Mucosa of stomach (tissue), 1 donor: ENCODE data around the gene CAMTA1.

Experiments
- H3K27me3 ChIP-seq: one replicate; pipeline ENCODE4 v1.7.0; 2013; ENCODE audit warnings: mild to moderate bottlenecking, low read length; ENCODE audit not compliant: control insufficient read depth, insufficient read depth
- H3K36me3 ChIP-seq: one replicate; pipeline ENCODE4 v1.7.0; 2013; ENCODE audit warnings: low read length; ENCODE audit not compliant: control insufficient read depth, insufficient read depth
- H3K4me1 ChIP-seq: one replicate; pipeline ENCODE4 v1.7.0; 2013; ENCODE audit warnings: mild to moderate bottlenecking, low read length; ENCODE audit not compliant: control insufficient read depth, insufficient read depth
- H3K4me3 ChIP-seq: one replicate; pipeline ENCODE4 v1.7.0; 2013; ENCODE audit warnings: low read length
- H3K9ac ChIP-seq: one replicate; pipeline ENCODE4 v1.7.0; 2013; ENCODE audit warnings: mild to moderate bottlenecking, low read length, moderate library complexity
- H3K9me3 ChIP-seq: one replicate; pipeline ENCODE4 v1.7.0; 2013; ENCODE audit warnings: mild to moderate bottlenecking, low read length, moderate library complexity; ENCODE audit not compliant: control insufficient read depth
- donor health status: Pancreatic carcinoma.

Gene CAMTA1

DNA sequence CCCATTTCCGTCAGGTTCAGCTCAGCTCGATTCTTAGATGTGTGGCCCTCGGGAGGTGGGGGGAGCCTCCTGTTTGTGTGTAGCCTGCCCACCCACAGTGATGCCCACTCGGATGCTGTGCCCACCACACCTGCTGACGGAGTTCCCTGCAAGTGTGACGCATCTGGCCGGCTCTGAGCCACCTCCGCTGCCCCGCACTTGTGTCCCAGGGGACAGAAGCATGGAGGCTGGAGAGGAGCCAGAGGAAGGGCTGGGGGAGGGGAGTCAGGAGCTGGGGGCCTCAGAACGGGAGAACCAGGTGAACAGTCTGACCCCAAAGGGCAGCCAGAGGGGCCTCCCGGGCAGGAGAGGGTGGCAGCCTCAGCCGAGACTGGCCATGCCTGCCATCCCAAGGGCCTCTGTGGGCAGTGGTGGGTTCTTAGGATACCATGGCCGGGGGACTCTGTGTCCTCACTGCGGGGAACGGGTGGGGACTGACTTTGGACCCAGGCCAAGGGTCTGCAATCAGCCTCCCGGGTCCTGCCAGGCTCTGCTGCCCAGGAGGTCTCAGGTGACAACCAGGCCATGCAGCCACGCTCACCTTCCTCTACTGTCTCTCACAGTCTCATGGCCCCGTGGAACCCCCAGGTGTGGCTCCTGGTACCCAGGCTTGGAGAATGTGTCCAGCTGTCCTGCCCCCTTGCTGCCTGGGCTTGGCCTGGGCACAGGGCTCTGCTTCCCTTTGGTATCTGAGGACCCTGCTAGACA lies 718.6 kb downstream of the CAMTA1 start:
- H3K4me1 ChIP-seq: no peaks in the 10 kb centered on the region
- H3K4me3 ChIP-seq: no peak overlapping the region
- no peaks in the 10 kb centered on the region for H3K27me3 ChIP-seq

DNA sequence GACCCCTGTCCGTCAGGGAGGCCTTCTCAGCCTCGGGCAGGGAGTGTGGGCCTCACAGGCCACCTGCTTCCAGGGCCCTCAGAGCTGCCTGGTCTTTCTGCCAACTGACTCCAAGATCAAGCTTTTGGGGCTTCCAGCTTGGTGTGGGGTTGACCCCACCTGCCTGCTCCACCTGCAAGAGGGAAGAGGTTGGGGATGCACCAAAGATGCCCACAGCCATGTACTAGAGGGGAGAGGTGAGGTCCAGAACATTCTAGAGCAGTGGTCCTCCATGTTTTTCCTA lies 719.1 kb downstream of the CAMTA1 start:
- Histone ChIP-seq H3K36me3 (no peaks in the 10 kb centered on the region), H3K9me3 (no peaks in the 10 kb centered on the region), H3K27me3 (no peaks in the 10 kb centered on the region), H3K9ac (no peak overlapping the region), H3K4me3 (no peak overlapping the region), H3K4me1 (no peaks in the 10 kb centered on the region)

More for the DNA sequence above, 718.6 kb downstream of the CAMTA1 start:
- Histone ChIP-seq H3K36me3 (no peaks in the 10 kb centered on the region), H3K9ac (no peak overlapping the region), H3K9me3 (no peaks in the 10 kb centered on the region)

DNA sequence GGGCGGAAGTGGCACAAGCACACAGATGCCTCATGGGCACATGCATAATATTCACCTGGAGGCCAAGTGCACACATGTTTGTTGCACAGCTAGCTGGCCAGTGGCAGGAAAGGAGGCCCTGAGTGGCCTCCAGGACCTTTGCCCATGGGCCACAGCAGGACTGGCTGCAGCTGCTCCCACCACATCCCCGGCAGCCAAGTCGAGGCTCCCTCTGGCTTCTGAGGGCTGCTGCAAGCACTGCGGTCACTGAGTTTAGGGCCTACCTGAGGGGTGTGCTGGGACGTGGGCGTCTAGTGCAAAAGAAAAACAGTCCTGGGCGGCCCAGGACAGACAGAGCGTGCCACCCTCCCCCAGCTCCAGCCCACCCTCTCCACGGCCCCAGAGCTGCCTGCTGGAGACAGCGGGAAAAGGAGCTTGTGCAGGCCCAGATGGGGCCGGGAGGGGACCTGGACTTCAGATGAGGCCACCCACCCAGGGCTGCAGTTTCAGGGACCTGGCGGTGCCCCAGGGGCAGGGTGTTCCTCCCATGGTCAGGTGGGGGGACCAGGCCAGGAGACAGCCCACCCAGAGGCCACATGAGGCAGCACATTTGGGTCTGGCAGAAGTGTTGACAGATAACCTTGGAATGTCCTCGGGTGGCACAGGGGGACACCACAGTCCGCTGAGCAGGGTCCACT lies 720.0 kb downstream of the CAMTA1 start:
- no peak overlapping the region for H3K9ac ChIP-seq

DNA sequence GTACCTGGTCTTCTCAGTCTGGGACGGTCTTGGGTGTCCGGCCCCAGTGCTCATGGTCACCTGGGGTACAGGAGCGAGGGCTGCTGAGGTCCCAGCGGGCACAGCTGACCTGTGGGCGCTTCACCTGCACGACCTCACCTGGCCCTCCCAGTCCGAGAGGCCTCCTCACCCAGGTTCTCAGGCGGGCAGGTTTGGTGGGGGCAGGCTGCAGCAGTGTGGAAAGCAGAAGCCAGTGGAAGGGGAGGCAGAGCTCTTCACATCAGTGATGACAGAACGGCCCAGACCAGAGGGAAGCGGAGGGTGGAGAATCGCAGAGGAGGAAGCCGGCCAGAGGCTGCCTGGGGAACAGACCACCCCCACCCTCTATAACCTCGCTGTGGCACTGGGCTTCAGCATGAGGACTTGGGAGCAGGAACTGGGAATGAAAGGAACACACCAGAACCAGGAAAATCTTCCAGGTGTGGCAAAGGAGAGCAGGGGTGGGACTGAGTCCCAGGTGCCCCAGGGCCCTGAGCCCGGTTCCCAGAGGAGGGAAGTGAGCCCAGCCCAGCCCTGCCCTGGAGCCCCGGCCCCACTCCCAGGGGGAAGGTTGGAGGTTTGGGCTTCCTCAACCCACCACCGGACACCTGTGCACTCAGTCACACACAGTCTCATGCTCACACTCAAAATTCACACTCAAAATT lies 720.7 kb downstream of the CAMTA1 start:
- no peaks in the 10 kb centered on the region for H3K4me1 ChIP-seq
- no peaks in the 10 kb centered on the region for H3K9me3 ChIP-seq
- H3K9ac ChIP-seq: no peak overlapping the region
- H3K4me3 ChIP-seq: no peak overlapping the region
- H3K27me3 ChIP-seq: no peaks in the 10 kb centered on the region
- no peaks in the 10 kb centered on the region for H3K36me3 ChIP-seq

More for the DNA sequence above, 720.0 kb downstream of the CAMTA1 start:
- no peaks in the 10 kb centered on the region for H3K27me3 ChIP-seq
- no peaks in the 10 kb centered on the region for H3K4me1 ChIP-seq
- H3K4me3 ChIP-seq: no peak overlapping the region
- no peaks in the 10 kb centered on the region for H3K9me3 ChIP-seq
- H3K36me3 ChIP-seq: no peaks in the 10 kb centered on the region

DNA sequence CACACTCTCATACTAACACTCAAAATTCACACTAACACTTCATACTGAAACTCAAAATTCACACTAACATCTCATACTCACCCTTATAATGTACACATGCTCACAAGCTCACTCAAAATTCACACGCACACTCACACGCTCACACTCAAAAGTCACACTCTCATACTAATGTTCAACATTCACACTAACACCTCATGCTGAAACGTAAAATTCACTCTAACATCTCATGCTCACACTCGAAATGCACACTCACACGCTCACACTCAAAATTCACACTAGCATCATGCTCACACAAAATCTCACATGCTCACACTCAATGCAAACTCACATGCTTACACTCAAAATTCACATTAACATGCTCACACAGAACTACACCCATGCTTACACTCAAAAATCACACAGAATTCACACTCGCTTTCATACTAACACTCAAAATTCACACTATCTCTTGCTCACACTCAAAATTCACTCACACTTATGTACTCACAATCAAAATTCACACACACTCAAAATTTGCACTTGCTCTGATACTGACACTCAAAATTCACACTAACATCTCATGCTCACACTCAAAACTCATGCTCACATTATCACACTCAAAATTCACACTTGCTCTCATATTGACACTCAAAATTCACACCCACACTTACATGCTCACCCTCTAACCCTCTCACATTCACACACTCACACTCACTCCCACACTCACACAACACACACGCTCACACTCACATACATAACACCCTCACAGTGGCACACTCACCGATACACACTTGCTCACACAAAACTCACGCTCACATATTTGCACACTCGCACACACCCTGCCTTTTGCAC lies 721.4 kb downstream of the CAMTA1 start:
- H3K36me3 ChIP-seq: no peaks in the 10 kb centered on the region
- H3K4me1 ChIP-seq: no peaks in the 10 kb centered on the region
- no peaks in the 10 kb centered on the region for H3K9me3 ChIP-seq
- H3K9ac ChIP-seq: no peak overlapping the region
- no peak overlapping the region for H3K4me3 ChIP-seq
- no peaks in the 10 kb centered on the region for H3K27me3 ChIP-seq

DNA sequence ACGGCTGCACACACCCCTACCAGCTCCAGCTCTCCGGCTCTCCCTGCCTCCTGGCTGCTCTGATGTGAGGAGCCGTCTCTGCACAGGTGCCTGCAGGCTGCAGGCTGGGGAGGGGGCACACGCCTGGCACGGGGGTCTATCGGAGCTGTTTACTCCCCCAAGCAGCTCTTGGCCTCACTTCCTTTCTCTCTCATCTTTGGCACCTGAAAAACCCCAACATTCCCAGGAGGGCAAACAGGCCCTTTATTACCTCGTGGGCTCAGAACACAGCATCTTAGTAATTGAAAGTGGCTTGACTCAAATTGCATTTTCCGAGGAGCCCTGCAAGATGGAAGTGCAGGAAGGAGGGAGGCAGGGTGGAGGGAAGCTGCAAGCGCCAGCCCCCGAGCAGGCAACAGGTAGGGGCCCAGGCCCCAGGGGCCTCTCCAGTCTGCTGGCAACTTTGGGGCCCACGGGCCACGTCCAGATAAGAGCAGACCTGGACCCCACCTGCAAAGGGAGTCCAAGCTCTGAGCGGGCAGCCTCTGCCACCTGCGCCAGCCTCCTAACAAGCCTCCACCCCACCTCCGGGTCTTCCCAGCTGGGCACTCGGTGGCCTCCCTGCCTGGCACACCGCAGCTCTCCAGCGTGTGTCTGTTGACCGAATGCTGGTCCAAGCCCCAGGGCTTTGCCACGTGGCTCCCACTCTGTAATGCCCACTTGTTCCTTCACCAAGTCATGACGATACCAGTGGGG lies 722.2 kb downstream of the CAMTA1 start:
- no peak overlapping the region for H3K4me3 ChIP-seq
- no peaks in the 10 kb centered on the region for H3K9me3 ChIP-seq
- no peaks in the 10 kb centered on the region for H3K4me1 ChIP-seq
- no peaks in the 10 kb centered on the region for H3K27me3 ChIP-seq
- no peaks in the 10 kb centered on the region for H3K36me3 ChIP-seq
- no peak overlapping the region for H3K9ac ChIP-seq

DNA sequence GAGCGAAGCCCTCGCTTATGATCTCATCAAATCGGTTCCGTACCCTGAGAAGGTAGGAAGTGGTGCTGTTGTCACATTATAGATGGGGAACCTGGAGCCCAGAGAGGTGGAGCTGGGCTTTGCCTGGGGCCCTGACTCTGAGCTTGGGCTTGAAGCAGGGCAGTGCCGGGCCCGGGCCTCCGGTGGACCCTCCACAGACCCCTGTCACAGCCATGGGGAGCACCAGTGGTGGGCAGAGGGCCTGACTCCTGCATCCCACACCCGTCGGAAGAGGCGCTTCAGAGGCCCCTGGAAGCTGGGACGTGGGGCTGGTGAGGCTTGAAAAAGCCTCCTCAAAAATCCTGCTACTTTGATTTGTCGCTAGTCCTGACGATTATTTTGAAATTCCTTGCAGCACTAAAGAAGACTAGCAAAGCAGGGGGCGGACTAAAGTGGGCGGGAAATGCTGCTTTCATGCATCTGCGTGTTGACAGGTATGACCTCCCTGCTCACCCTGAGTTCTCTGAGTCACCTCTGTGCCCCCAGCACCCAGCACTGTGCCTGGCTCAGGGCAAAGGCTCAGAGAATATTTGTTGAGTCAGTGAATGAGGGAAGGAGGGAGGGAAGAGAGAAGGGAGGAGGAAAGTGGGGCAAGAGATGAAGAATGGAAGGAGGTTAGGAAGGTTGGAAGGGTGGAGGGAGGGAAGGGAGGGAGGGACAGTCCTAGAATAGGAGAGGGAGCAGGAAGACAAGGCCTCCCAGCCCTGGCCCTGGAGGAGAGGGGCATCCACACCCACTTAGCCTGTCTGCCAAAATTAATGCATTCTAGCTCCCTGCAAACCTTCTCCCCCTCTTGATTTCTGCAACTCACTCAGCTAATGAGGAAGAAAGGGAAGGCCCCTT lies 723.0 kb downstream of the CAMTA1 start:
- Histone ChIP-seq H3K4me1 (no peaks in the 10 kb centered on the region), H3K4me3 (no peak overlapping the region), H3K9ac (no peak overlapping the region), H3K27me3 (no peaks in the 10 kb centered on the region), H3K9me3 (no peaks in the 10 kb centered on the region), H3K36me3 (no peaks in the 10 kb centered on the region)

DNA sequence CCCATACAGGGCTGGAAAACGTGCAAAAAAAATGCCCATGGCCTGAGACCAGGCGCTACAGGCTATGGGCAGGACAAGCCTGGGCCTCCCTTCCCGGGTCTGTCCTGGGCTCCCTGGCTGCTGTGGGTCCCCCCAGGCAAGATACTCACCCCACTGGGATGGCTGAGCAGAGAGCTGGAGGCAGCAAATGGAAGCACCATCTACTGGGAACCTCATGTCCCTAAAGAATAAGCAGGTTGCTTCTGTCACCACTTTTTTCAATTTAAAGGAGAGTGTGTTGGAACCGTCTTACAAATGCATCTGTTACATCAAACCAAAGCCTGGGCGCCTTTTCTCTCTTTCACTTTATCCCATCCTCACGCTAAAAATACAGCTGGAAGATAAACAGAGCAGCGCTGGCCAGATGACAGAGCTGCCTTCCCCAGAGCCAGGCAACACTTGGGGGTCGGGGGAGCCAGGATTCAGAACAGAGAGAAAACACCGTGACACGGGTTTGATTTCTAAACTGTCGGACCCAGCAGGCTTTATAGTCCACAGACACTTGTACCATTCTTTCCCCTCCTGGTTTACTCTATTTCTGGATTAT lies 723.8 kb downstream of the CAMTA1 start:
- H3K27me3 ChIP-seq: no peaks in the 10 kb centered on the region

DNA sequence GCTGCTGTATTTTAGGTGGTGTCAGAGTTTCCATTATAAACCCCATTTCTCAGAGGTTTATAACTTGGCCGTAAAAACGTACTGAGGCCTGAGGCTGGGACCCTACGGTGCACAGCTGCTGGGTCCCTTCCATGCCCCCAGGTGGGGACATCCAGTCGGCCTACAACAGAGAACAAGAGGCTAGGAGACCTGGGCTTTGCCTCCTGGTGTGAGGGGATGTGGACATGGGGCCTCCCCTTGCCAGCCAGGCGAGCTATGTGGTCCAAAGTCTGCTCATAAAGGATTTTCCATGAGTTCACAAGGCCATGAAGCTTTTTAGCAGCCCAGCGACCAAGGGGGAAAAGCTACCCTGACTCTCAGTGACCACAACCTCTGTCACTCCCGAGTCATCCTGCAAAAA lies 724.3 kb downstream of the CAMTA1 start:
- no peaks in the 10 kb centered on the region for H3K27me3 ChIP-seq
- H3K9ac ChIP-seq: no peak overlapping the region
- no peaks in the 10 kb centered on the region for H3K36me3 ChIP-seq
- H3K9me3 ChIP-seq: no peaks in the 10 kb centered on the region
- H3K4me1 ChIP-seq: no peaks in the 10 kb centered on the region
- H3K4me3 ChIP-seq: no peak overlapping the region

More for the DNA sequence above, 723.8 kb downstream of the CAMTA1 start:
- H3K4me3 ChIP-seq: no peak overlapping the region
- H3K4me1 ChIP-seq: no peaks in the 10 kb centered on the region
- H3K9me3 ChIP-seq: no peaks in the 10 kb centered on the region
- no peaks in the 10 kb centered on the region for H3K36me3 ChIP-seq
- H3K9ac ChIP-seq: no peak overlapping the region

DNA sequence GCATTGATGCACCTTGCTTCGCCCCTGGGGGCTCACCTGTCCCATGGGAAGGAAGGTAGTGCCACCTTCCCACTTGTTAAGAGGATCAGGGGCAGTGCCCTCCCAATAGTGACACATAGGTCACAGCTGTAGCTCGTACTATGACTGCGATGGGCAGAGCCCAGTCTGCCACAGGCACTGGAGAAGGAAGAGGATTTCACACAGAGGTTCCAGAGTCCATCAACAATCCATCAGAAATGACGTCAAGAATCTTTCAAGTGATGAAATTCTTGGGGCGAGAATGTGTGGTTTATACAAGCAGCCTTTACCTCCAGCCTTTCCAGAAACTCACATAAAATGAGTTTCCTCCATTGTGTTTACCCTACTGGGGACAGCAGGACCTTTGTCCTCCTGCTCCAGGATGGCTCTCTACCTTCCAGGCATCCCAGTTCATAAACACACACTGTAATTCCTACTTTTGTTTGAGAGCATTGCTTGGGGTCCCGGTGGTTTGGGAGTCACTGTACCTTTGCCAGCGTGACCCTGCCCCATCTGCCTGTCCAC lies 725.2 kb downstream of the CAMTA1 start:
- Histone ChIP-seq H3K9me3 (no peaks in the 10 kb centered on the region), H3K4me1 (no peaks in the 10 kb centered on the region), H3K4me3 (no peak overlapping the region), H3K27me3 (no peaks in the 10 kb centered on the region), H3K36me3 (no peaks in the 10 kb centered on the region), H3K9ac (no peak overlapping the region)
